Measurements from ENCODE around the gene GPR173.

Gene GPR173

DNA sequence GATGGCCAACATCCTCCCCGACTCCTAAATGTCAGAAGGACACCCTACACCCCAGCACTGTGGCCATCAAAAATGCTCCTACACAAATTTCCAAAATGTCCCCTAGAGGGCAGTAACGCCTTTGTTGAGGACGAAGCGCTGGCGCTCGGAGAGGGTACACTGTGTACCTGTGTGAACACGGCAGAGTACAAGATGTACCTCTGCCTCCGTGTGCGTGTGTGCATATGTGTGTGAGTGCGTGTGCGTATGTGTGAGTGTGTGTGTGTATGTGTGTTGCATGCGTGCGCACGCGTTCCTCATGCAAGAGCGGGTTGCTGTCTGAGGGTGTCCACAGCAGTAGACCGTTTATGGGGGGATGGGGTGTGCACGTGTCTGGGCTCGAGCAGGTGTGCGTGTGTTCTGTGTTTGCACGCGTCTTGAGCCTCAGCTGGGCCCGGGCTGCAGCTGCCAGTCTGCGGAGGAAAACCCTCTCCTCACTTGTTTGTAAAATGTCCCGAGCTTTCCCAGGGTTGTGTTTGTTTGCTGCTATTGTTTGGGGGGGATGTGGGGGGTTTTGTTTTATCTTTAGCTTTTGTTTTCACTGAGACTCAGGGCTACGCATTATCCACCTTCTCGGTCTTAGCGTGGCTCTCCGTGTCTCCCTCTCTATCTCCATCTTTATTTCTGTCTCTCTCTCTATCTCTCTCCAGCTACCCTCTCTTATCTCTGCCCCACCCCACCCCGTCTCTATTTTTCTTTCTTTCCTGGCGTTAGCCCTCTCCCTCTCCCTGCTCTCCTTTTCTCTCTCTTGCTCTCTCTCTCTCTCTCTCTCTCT is 23.2 kb downstream of the GPR173 start:
- peak; percentile 72 for DNase-seq (ENCODE audit: low spot score)

DNA sequence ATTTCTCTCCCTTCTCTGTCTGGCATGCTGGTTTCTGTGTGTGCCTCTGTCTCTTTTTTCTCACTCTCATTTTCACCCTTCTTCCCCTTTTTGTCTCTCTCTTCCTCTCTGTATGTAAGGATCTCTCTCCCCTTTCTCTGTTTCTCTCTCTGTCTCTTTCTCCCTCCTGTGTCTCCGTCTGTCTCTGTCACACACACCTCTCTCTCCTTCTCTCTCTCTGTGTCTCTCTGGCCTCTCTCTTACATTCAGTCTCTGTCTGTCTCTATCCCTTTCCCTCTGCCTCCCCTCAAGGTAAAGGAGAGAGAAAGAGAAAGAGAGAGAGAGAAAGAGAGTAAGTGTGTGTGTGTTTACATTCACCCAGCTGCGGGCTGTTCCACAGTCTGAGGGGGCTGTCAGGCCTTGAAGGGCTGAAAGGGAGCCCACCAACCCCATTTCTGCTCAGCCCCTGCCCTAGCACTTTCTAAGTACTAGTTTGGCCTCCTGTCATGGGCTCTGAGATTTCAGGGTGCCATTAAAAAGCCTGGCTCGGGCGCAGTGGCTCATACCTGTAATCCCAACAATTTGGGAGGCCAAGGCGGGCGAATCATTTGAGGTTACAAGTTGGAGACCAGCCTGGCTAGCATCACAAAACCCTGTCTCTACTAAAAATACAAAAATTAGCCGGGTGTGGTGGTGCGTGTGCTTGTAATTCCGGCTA is 24.0 kb downstream of the GPR173 start:
- DNase-seq (ENCODE audit: low spot score) = no peak

- DNase-seq (ENCODE audit: low spot score) = no peak
Observed at GRCh38 chrX:53073115-53073586, 24.6 kb downstream of the GPR173 start.

DNA sequence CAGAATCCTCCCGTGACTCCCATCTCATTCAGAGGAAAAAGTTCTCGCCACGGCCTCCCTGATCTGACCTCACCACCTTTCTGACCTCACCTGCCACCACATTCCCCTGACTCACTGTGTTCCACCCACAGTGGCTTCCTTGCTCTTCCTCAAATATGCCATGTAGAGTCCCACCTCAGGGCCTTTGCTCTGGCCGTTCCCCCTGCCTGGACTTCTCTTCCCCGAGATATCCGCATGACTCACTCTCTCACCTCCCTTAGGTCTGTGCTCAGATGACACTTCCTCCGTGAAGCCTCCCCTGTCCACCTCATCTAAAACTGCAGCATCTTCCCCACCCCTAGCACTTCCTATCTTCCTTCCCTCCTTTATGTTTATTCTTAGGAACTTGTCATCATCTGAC is 26.4 kb downstream of the GPR173 start:
- DNase-seq (ENCODE audit: low spot score) = peak; percentile 51

DNA sequence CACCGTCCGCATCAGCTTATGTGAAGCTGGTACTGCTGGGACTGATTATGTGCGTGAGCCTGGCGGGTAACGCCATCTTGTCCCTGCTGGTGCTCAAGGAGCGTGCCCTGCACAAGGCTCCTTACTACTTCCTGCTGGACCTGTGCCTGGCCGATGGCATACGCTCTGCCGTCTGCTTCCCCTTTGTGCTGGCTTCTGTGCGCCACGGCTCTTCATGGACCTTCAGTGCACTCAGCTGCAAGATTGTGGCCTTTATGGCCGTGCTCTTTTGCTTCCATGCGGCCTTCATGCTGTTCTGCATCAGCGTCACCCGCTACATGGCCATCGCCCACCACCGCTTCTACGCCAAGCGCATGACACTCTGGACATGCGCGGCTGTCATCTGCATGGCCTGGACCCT is 28.1 kb downstream of the GPR173 start:
- DNase-seq (ENCODE audit: low spot score) = no peak

DNA sequence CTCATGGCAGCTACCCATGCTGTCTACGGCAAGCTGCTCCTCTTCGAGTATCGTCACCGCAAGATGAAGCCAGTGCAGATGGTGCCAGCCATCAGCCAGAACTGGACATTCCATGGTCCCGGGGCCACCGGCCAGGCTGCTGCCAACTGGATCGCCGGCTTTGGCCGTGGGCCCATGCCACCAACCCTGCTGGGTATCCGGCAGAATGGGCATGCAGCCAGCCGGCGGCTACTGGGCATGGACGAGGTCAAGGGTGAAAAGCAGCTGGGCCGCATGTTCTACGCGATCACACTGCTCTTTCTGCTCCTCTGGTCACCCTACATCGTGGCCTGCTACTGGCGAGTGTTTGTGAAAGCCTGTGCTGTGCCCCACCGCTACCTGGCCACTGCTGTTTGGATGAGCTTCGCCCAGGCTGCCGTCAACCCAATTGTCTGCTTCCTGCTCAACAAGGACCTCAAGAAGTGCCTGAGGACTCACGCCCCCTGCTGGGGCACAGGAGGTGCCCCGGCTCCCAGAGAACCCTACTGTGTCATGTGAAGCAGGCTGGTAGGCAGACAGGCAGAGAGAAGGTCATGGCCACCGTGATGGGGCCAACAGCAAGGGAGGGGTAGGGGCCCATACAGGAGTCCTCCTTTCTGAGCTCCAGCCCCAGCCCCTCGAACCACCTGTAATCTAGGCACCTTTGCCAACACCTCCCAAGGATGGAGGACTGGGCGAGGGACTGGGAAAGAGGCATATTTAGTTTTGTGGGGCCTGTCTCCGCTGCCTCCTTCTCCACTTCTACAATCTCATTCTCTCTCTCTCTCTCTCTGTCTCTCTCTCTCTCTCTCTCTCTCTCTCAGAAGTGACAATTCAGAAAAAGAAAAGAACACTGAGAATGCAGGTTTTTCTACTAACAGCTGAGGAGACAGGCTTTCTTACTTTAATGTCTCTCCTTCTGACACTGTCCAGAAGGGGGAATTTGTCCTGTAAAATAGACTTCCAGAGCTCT is 28.9 kb downstream of the GPR173 start:
- no peak for DNase-seq (ENCODE audit: low spot score)

GRCh38 chrX:53078943-53079342 is 30.4 kb downstream of the GPR173 start:
- no peak for DNase-seq (ENCODE audit: low spot score)

GRCh38 chrX:53080628-53081580 is 32.3 kb downstream of the GPR173 start:
- no peak for DNase-seq (ENCODE audit: low spot score)

GRCh38 chrX:53081925-53082772 is 33.6 kb downstream of the GPR173 start, which contains the start of gene TSPYL2:
Gene TSPYL2, plus strand, starts transcription at chrX:53082367. Its CDS starts 132 bp downstream, at chrX:53082499.
- peak; percentile 94 for DNase-seq (ENCODE audit: low spot score)

- DNase-seq (ENCODE audit: low spot score) = no peak
Observed at GRCh38 chrX:53082773-53083616, 34.4 kb downstream of the GPR173 start.

- no peak for DNase-seq (ENCODE audit: low spot score)
Observed at GRCh38 chrX:53084043-53084570, 35.5 kb downstream of the GPR173 start.

DNA sequence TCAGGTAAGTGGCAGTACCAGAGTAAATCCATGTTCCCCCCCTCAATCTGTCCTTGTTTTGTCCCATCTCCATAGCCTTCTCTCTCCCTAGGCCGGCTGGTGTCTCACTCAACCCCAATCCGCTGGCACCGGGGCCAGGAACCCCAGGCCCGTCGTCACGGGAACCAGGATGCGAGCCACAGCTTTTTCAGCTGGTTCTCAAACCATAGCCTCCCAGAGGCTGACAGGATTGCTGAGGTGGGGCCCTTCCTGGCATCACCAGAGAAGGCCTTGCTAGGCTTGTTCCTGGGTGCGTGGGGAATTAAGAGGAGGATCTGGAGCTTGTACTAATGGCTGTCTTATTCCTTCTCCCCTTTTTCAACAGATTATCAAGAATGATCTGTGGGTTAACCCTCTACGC is 36.3 kb downstream of the GPR173 start:
- no peak for DNase-seq (ENCODE audit: low spot score)

GRCh38 chrX:53085661-53086229 is 37.2 kb downstream of the GPR173 start:
- no peak for DNase-seq (ENCODE audit: low spot score)

DNA sequence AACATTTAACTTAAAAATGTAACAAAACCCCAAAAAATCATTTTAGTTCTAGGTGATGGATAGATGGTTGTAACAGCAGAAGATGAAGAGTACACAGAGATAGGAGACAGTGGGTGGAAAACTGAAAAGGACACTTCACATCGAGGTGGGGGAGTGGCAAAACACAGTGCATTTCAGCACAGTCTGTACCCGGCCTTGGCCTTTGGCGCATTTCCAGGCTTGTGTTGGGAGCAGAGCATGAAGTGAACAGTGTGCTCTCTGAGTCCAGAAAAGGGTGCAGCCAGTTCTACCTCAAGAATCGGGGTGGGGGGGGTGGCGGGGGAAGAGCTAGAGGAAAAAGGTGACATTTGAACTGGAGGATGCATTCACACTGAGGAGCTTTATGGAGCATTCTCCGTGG is 37.9 kb downstream of the GPR173 start:
- no peak for DNase-seq (ENCODE audit: low spot score)

DNA sequence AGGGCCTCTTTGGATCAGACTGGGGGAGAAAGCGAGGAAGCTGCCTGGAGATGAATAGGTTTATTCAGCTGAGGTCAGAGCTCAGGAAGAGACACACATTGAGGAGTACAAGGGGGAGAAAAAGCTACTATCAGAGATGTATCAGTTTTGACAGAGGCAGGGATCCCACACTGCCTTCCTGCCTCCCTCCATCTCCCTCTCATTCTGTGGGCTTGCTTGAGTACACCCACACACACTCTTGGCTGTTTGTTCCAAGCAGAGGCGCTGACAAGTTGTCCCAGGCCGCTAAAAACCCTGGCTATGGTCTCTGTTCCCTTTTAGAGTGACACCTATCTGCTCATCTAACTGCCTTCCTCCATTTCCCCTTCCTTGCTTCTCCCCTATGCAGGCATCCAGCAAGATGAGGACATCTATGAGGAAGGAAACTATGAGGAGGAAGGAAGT is 38.8 kb downstream of the GPR173 start:
- no peak for DNase-seq (ENCODE audit: low spot score)

- peak; percentile 88 for DNase-seq (ENCODE audit: low spot score)
Observed at GRCh38 chrX:53088136-53088974, 39.8 kb downstream of the GPR173 start.

- DNase-seq (ENCODE audit: low spot score) = peak; percentile 70
Observed at GRCh38 chrX:53089224-53089842, 40.7 kb downstream of the GPR173 start.
